Measurements from ENCODE around the gene PDGFA.

PDGFA gene

GRCh38 chr7:519484-520390 lies at the start of gene PDGFA:
PDGFA (minus strand) TSS chr7:519846; CDS start chr7:519001, 845 bp downstream.
- in situ Hi-C loops (cut with HindIII; ENCODE audit: low sequenced_read_pairs) = no loop called here
- H3K4me3 ChIP-seq (ENCODE audit: low read depth, low read length) = peak within 1 kb of the TSS; percentile 52
- no peak for DNase-seq (ENCODE audit: low read depth)
- peak; percentile 4 for TF ChIP-seq CTCF (IDR thresholded peaks at IDR 0.05; ENCODE audit: low read depth, low read length, missing control alignments)

GRCh38 chr7:568031-568951 lies 48.6 kb upstream of the PDGFA start:
- TF ChIP-seq CTCF (IDR thresholded peaks at IDR 0.05; ENCODE audit: low read depth, low read length, missing control alignments) = no peak
- peak; percentile 16 for DNase-seq (ENCODE audit: low read depth)
- H3K4me3 ChIP-seq (ENCODE audit: low read depth, low read length) = no peak overlapping the region
- in situ Hi-C loops (cut with HindIII; ENCODE audit: low sequenced_read_pairs) = no loop called here

GRCh38 chr7:567305-567883 lies 47.7 kb upstream of the PDGFA start:
- in situ Hi-C loops (cut with HindIII; ENCODE audit: low sequenced_read_pairs) = no loop called here

GRCh38 chr7:566100-566499 lies 46.5 kb upstream of the PDGFA start:
- no peak overlapping the region for H3K4me3 ChIP-seq (ENCODE audit: low read depth, low read length)
- in situ Hi-C loops (cut with HindIII; ENCODE audit: low sequenced_read_pairs) = no loop called here
- DNase-seq (ENCODE audit: low read depth) = no peak
- no peak for TF ChIP-seq CTCF (IDR thresholded peaks at IDR 0.05; ENCODE audit: low read depth, low read length, missing control alignments)

More at GRCh38 chr7:567305-567883, 47.7 kb upstream of the PDGFA start:
- no peak for DNase-seq (ENCODE audit: low read depth)
- no peak overlapping the region for H3K4me3 ChIP-seq (ENCODE audit: low read depth, low read length)
- TF ChIP-seq CTCF (IDR thresholded peaks at IDR 0.05; ENCODE audit: low read depth, low read length, missing control alignments) = no peak

GRCh38 chr7:564176-564865 lies 44.7 kb upstream of the PDGFA start:
- no peak for TF ChIP-seq CTCF (IDR thresholded peaks at IDR 0.05; ENCODE audit: low read depth, low read length, missing control alignments)
- no peak for DNase-seq (ENCODE audit: low read depth)
- H3K4me3 ChIP-seq (ENCODE audit: low read depth, low read length) = no peak overlapping the region
- in situ Hi-C loops (cut with HindIII; ENCODE audit: low sequenced_read_pairs) = no loop called here
